HG02973 (cell line): ENCODE results near the gene MKLN1.
"Not testable (repeated sequence)": the region's sequence is repeated elsewhere in the genome, so short reads cannot be mapped to it uniquely, and the experiment has no call there.

Source experiments
- ATAC-seq: cut with Tn5 transposase; IDR thresholded peaks from one replicate; pipeline ENCODE4 v1.9.1; 2021; ENCODE audit warnings: moderate library complexity; ENCODE audit not compliant: unreplicated experiment

MKLN1 gene

DNA sequence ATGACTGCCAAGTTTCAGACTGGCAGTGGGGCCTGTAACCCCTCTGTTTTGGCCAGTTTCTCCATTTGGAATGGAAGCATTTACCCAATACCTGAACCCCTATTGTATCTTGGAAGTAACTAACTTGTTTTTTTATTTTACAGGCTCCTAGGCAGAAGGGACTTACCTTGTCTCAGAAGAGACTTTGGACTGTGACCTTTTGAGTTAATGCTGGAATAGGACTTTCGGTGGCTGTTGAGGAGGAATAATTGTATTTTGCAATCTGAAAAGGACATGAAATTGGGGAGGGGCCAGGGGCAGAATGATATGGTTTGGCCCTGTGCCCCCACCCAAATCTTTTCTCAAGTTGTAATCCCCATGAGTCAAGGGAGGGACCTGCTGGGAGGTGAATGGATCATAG, 20.0 kb upstream of the MKLN1 start:
- no peak for ATAC-seq

- ATAC-seq: no peak
These were observed 14.8 kb upstream of the MKLN1 start for GRCh38 chr7:131312838-131313237.

GRCh38 chr7:131320603-131321002, 7.1 kb upstream of the MKLN1 start:
- no peak for ATAC-seq

GRCh38 chr7:131321656-131322055, 6.0 kb upstream of the MKLN1 start:
- no peak for ATAC-seq

- ATAC-seq: no peak
These were observed 5.6 kb upstream of the MKLN1 start for GRCh38 chr7:131322061-131322460.

DNA sequence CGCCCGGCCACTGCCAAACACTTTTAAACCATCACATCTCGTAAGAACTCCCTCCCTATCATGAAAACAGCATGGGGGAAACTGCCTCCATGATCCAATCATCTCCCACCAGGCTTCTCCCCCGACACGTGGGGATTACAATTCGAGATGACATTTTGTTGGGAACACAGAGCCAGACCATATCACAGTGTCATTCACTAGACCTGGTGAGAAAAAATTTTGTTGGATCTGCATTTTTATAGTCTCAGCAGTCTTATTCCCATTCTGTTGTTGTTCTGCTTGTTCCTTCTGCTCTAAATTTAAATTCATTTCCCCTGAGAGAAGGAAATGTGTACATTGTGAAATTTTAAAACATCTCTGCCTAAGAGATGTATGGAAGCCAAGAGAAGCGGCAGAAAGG, 4.8 kb upstream of the MKLN1 start:
- ATAC-seq: no peak

DNA sequence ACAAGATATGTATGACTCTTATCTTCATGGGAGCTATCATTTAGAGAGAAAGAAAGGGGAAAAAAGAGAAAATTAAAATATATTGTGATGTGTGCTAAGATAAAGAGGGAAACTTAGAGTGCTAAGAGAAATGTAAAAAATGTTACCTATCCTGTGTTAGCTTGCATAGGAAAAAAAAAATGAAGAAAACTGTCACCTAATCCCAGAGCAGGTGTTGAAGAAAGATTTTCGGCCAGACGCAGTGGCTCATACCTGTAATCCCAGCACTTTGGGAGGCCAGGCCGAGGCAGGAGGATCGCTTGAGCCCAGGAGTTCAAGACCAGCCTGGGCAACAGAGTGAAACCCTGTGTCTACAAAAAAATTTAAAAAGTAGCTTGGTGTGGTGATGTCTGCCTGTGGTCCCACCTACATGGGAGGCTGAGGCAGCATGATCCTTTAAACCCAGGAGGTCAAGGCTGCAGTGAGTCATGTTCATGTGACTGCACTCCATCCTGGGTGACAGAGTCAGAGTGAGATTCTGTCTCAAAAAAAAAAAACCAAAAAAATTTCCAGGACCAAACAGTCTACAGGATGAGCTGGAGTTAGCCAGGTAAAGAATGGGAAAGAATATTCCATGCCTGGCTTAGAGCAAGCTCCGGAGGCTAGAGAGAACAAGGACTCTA, 2.4 kb upstream of the MKLN1 start:
- ATAC-seq: no peak

GRCh38 chr7:131326576-131326975, 1.1 kb upstream of the MKLN1 start:
- no peak for ATAC-seq

DNA sequence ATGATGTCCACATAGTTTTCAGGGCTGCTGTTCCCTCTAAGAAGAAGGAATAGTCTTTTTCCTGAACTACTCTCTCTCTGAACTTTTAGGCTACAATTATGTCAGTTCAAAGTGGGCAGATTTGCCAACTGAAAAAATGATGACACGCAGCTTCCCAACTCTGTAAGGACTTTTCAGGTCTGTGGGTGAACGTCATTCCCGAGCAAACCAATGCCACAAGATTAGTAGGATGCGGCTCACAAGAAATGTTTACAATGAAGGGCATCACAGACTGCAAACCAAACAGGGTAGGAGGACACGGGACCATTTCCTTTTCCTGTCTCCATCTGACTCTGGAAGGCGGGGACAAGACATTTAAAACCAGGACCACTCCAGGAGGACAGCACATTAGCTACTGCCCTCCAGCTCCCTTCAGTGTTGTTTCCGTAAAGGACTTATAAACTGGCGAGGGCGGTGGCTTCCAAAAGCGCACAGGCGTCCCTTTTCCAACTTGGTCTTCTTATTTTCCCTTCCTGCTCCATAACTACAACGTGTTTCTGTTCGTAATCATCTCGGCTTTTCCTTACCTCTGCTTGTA, 539 bp upstream of the MKLN1 start:
- ATAC-seq: no peak

GRCh38 chr7:131328377-131329175, 900 bp downstream of the MKLN1 start:
- peak; percentile 1 for ATAC-seq

DNA sequence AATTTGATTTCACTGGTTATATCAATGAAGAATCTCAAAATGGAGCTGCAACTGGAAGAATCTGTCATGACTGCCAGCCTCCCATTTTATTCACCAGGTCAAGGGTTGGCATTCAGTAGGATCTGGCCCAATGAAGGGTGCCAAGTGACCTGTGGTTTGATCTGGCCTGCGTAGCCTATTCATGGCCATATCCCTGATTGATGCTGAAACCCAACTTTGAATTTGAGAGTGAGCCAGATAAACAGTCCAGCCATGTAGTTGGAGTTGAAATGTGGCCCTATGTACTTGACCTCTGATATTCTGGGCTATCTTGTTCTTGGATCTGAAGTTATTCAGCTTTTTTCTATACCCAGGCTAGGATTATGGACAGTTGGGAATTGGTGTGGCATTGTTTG, 1.5 kb downstream of the MKLN1 start:
- no peak for ATAC-seq

GRCh38 chr7:131330299-131330698, 2.6 kb downstream of the MKLN1 start:
- no peak for ATAC-seq

DNA sequence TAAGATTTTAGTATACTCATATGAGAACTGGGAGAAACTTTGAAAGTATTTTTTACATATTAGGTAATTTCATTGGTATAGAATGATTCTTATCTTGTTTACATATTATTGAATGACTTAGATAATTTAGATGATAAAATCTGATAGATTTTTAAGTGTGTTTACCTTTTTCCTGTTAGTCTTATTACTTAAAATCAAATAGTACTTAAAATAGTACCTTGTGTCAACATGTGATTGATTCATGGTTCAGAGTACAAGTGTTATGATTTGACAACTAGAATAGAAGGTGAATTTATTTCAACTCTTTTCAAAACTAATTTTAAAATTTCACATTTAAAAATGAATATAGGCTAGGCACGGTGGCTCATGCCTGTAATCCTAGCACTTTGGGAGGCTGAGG, 4.1 kb downstream of the MKLN1 start:
- ATAC-seq: no peak

- ATAC-seq: not testable (repeated sequence)
These were observed 5.1 kb downstream of the MKLN1 start for GRCh38 chr7:131332729-131333128.

GRCh38 chr7:131335639-131336381, 8.1 kb downstream of the MKLN1 start:
- no peak for ATAC-seq

DNA sequence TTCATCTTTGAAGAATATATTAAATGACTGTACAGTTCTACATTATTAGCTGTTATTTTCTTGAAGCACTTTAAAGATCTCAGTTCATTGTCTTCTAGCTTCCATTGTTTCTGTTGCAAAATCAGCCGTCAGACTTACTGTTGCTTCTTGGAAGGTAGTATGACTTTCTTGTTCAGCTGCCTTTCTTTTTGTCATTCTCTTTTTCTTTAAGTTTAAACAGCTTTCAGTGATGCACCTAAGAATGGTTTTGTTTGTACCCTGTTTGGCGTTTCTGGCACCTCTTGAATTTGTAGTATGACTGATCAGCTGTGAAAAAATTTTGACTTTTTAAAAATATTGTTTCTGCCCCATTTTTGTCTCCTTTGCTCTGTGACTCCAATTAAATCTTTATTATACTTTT, 9.3 kb downstream of the MKLN1 start:
- no peak for ATAC-seq

DNA sequence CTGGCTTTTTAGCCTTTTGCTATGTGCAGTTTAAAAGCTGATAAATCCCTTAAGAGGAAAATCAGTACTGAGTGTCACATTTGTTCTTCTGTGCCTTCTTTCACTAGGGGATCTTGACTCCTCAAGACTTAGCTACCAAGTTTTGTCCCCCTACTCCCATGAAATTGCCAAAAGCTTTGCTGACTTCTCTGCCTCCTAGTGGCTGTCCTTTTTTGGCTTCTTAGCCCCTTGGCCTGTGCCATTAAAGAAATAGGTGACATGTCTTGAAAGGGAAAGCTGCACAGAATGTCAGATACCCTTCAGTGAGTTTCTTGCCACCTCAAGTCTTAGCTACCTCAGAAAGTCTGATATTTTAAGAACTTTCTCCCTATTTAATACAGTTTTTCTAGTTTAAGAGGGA, 10.5 kb downstream of the MKLN1 start:
- ATAC-seq: no peak

- no peak for ATAC-seq
These were observed 11.2 kb downstream of the MKLN1 start for GRCh38 chr7:131338691-131339390.

DNA sequence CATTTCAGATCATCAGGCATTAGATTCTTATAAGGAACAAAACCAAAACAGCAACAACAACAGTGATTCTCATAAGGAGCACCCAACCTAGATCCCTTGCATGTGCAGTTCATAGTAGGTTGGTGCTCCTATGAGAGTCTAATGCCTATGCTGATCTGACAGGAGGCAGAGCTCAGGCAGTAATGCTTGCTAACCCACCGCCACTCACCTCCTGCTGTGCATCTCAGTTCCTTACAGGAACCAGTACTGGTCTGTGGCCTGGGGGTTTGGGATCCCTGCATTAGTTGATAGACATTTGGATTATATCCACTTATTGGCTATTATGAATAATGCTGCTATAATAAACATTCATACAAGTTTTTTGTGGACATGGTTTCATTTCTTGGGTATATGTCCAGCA, 14.0 kb downstream of the MKLN1 start:
- no peak for ATAC-seq

DNA sequence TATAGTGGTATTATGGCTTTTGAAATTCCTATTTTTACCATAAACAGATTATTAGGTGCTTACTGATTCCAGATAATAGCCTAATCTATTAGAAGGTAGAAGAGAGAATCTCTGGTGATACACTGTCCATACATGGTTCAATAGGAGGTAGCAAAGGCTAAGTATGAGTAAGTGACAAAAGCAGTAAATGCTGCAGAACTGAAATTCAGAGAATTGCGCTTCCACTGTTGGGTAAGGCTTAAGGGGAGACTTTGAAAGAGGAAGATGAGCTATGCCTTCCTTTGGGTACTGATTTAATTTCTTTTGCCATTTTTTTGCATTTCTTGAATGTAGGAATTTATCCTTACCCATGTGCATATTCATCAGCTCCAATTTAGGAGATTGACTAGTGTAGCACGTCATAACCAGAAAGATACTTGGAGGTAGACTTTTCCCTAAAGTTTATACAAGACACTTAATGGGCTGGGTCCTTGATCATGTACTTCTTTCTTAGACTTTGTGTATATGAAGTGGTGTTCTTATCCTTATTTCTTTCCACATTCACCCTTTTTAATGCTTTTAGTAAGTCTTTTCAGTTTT, 15.3 kb downstream of the MKLN1 start:
- ATAC-seq: no peak
